ENCODE results near the gene SYK.

Gene SYK

GRCh38 chr9:90803860-90804593 lies 2.4 kb downstream of the SYK start:
- ChIA-PET CTCF (interaction anchor here (0.6 kb wide), 1 partner anchor 22 kb away, joined by 3 read pairs; no protein-coding TSS in a partner anchor), POLR2A (no interaction called here)
- TF ChIP-seq HDGF (IDR thresholded peaks at IDR 0.05; ENCODE audit: borderline replicate concordance) (no peak), PKNOX1 (IDR thresholded peaks at IDR 0.05) (no peak), SP1 (IDR thresholded peaks at IDR 0.05) (no peak), LEF1 (IDR thresholded peaks at IDR 0.05; ENCODE audit: borderline replicate concordance) (no peak), TARDBP (IDR thresholded peaks at IDR 0.05) (no peak), FOXK2 (IDR thresholded peaks at IDR 0.05) (no peak), BHLHE40 (IDR thresholded peaks at IDR 0.05; ENCODE audit: borderline replicate concordance) (no peak), FOXA1 (IDR thresholded peaks at IDR 0.05) (no peak), ZNF384 (IDR thresholded peaks at IDR 0.05) (no peak), ELF4 (IDR thresholded peaks at IDR 0.05) (no peak), NFRKB (IDR thresholded peaks at IDR 0.05) (no peak), SUZ12 (IDR thresholded peaks at IDR 0.05) (no peak)
- DNase-seq (ENCODE audit: extremely low spot score) = no peak

GRCh38 chr9:90805006-90805996 lies 3.7 kb downstream of the SYK start:
- ChIA-PET POLR2A (no interaction called here), CTCF (interaction anchor here (0.6 kb wide), 1 partner anchor 21 kb away, joined by 3 read pairs; no protein-coding TSS in a partner anchor)
- no peak for DNase-seq (ENCODE audit: extremely low spot score)
- TF ChIP-seq SP1 (IDR thresholded peaks at IDR 0.05) (no peak), NFRKB (IDR thresholded peaks at IDR 0.05) (no peak), FOXM1 (IDR thresholded peaks at IDR 0.05; ENCODE audit: borderline replicate concordance) (no peak), PKNOX1 (IDR thresholded peaks at IDR 0.05) (no peak), LEF1 (IDR thresholded peaks at IDR 0.05; ENCODE audit: borderline replicate concordance) (no peak), HDGF (IDR thresholded peaks at IDR 0.05; ENCODE audit: borderline replicate concordance) (no peak), CTBP1 (IDR thresholded peaks at IDR 0.05; ENCODE audit: borderline replicate concordance) (no peak), SUZ12 (IDR thresholded peaks at IDR 0.05) (no peak), ZNF384 (IDR thresholded peaks at IDR 0.05) (no peak)

GRCh38 chr9:90807006-90807405 lies 5.4 kb downstream of the SYK start:
- ChIA-PET CTCF (no interaction called here), POLR2A (no interaction called here)
- TF ChIP-seq CTBP1 (IDR thresholded peaks at IDR 0.05; ENCODE audit: borderline replicate concordance) (no peak), PKNOX1 (IDR thresholded peaks at IDR 0.05) (no peak), ARNT (IDR thresholded peaks at IDR 0.05) (no peak), HDGF (IDR thresholded peaks at IDR 0.05; ENCODE audit: borderline replicate concordance) (no peak), ZNF384 (IDR thresholded peaks at IDR 0.05) (no peak), ELF4 (IDR thresholded peaks at IDR 0.05) (no peak), FOXM1 (IDR thresholded peaks at IDR 0.05; ENCODE audit: borderline replicate concordance) (no peak), BHLHE40 (IDR thresholded peaks at IDR 0.05; ENCODE audit: borderline replicate concordance) (no peak), TARDBP (IDR thresholded peaks at IDR 0.05) (no peak)
- DNase-seq (ENCODE audit: extremely low spot score) = no peak

GRCh38 chr9:90808398-90808797 lies 6.8 kb downstream of the SYK start:
- ChIA-PET CTCF (no interaction called here), POLR2A (no interaction called here)
- no peak for DNase-seq (ENCODE audit: extremely low spot score)
- no peak for TF ChIP-seq L3MBTL2 (conservative IDR thresholded peaks at IDR 0.05)
- TF ChIP-seq ARNT (IDR thresholded peaks at IDR 0.05) = no peak
- TF ChIP-seq HDGF (IDR thresholded peaks at IDR 0.05; ENCODE audit: borderline replicate concordance) = no peak
- no peak for TF ChIP-seq BHLHE40 (IDR thresholded peaks at IDR 0.05; ENCODE audit: borderline replicate concordance)

GRCh38 chr9:90808890-90809685 lies 7.5 kb downstream of the SYK start:
- DNase-seq (ENCODE audit: extremely low spot score) = no peak
- ChIA-PET CTCF (no interaction called here), POLR2A (no interaction called here)
- TF ChIP-seq ELF4 (IDR thresholded peaks at IDR 0.05) (no peak), ZNF384 (IDR thresholded peaks at IDR 0.05) (no peak), FOXA1 (IDR thresholded peaks at IDR 0.05) (no peak), CTBP1 (IDR thresholded peaks at IDR 0.05; ENCODE audit: borderline replicate concordance) (no peak), NFRKB (IDR thresholded peaks at IDR 0.05) (no peak), PKNOX1 (IDR thresholded peaks at IDR 0.05) (no peak), HDGF (IDR thresholded peaks at IDR 0.05; ENCODE audit: borderline replicate concordance) (no peak), LEF1 (IDR thresholded peaks at IDR 0.05; ENCODE audit: borderline replicate concordance) (no peak), BHLHE40 (IDR thresholded peaks at IDR 0.05; ENCODE audit: borderline replicate concordance) (no peak), TARDBP (IDR thresholded peaks at IDR 0.05) (no peak), FOXM1 (IDR thresholded peaks at IDR 0.05; ENCODE audit: borderline replicate concordance) (no peak), SP1 (IDR thresholded peaks at IDR 0.05) (no peak), ARNT (IDR thresholded peaks at IDR 0.05) (no peak), SUZ12 (IDR thresholded peaks at IDR 0.05) (no peak)

Measured in HEK293T (cell line).